ENCODE measurements around the gene ZNF468. TPM values are rescaled to one million over a fixed set of nuclear protein-coding genes. Genes with fewer than 3 reads are reported as not detected.
A peak's percentile ranks its signal among the peaks of the same experiment; 100 is the strongest.

Gene ZNF468
- total RNA-seq, 1 experiment from 2014 or later, result 34.7 TPM

DNA sequence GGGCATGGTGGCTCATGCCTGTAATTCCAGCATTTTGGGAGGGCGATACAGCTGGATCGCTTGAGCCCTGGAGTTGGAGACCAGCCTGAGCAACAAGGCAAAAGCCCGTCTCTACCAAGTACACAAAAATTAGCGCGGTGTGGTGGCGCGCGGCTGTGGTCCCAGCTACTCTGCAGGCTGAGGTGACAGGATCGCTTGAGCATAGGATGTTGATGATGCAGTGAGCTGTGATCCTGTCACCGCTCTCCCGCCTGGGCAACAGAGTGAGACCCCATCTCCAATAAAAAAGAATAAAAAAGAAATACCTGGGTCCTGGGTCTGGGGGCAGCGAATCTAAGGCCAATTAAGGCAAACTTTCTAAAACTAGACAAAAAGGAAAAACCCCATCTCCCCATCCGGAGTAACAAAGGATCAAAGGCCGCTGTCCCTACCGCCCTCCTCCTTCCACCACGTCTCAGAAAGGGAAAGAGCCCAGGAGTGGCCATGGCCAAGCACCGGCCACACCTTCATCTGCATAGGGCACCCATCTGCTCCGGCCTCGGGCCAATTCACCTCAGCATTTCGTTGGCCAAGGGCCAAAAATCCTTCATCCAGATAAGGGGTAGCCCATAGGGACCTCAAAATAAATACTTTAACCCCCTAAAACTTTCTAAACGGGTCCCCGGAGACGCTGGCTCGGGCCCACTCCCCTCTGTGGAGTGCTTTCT, 39.2 kb upstream of the ZNF468 start:
- no CpG with 5 or more reads among the region's 24 CpGs for WGBS (ENCODE audit: extremely low coverage, insufficient read length, low lambda C conversion rate)
- Histone ChIP-seq H2BK5ac (ENCODE audit: insufficient read length, low read length) (no peak overlapping the region), H3K4me1 (ENCODE audit: insufficient read depth, low read length) (peaks cover 2% of the 10 kb centered on the region; the same call in 1 of the 2 replicates), H4K20me1 (ENCODE audit: control insufficient read depth, insufficient read depth, insufficient read length) (no peaks in the 10 kb centered on the region), H3K18ac (ENCODE audit: insufficient read length, low read depth, low read length) (peak overlapping the region; percentile 10), H3K27ac (ENCODE audit: insufficient read length, low read depth, low read length) (no peak overlapping the region), H3K56ac (ENCODE audit: insufficient read length, low read depth, low read length) (no peak overlapping the region), H3K14ac (ENCODE audit: insufficient read depth, low read length) (no peak overlapping the region), H3K79me1 (ENCODE audit: insufficient read depth, low read depth, low read length, poor library complexity, severe bottlenecking) (peaks cover 3% of the 10 kb centered on the region), H2BK12ac (ENCODE audit: insufficient read length, low read depth, low read length) (no peak overlapping the region), H4K91ac (ENCODE audit: insufficient read length, low read depth, low read length) (no peak overlapping the region), H2AK5ac (ENCODE audit: insufficient read length, low read length) (no peak overlapping the region), H3T11ph (ENCODE audit: low read length) (no peak overlapping the region), H4K5ac (ENCODE audit: insufficient read length, low read depth, low read length) (no peak overlapping the region), H3K79me2 (ENCODE audit: insufficient read depth, low read length) (peaks cover 7% of the 10 kb centered on the region; the same call in 1 of the 2 replicates), H2AFZ (ENCODE audit: low read length) (no peak overlapping the region), H3K9me3 (ENCODE audit: control insufficient read depth, low read depth, low read length) (no peaks in the 10 kb centered on the region), H3K23me2 (ENCODE audit: insufficient read length, low read depth, low read length, poor library complexity, severe bottlenecking) (peaks cover 5% of the 10 kb centered on the region), H2BK15ac (ENCODE audit: low read depth, low read length) (no peak overlapping the region), H3K9ac (ENCODE audit: extremely low read depth, insufficient read length, low read length) (peak overlapping the region; percentile 84), H4K8ac (replicated peaks; ENCODE audit: insufficient read length, low read depth, low read length) (no peak overlapping the region), H3K4me2 (ENCODE audit: insufficient read depth, insufficient read length, low read length) (peak overlapping the region; percentile 53), H2BK120ac (ENCODE audit: low read depth, low read length, poor library complexity, severe bottlenecking) (no peak overlapping the region), H3K27me3 (ENCODE audit: insufficient read depth, low read length) (no peaks in the 10 kb centered on the region), H3K4ac (ENCODE audit: low read depth, low read length) (no peak overlapping the region), H3K23ac (ENCODE audit: insufficient read length, low read depth, low read length) (no peak overlapping the region), H2BK20ac (ENCODE audit: low read depth, low read length, poor library complexity, severe bottlenecking) (no peak overlapping the region)
- peaks cover 20 to 35% (median 34%) of the 10 kb centered on the region in 3 experiments for H3K36me3 Mint-ChIP-seq (ENCODE audit: insufficient read depth in 1 of 3, low read depth in 3 of 3)
- no peaks in the 10 kb centered on the region for H3K27me3 Mint-ChIP-seq (ENCODE audit: low read depth)
- peak; percentile 40 for DNase-seq
- peak overlapping the region; percentile 97 to 99 (median 98); a peak in 5 of 7 replicates for H3K27ac Mint-ChIP-seq
- no peaks in the 10 kb centered on the region for H3K9me3 Mint-ChIP-seq
- peaks cover 17 to 19% of the 10 kb centered on the region in 2 experiments for H3K4me1 Mint-ChIP-seq
- TF ChIP-seq, protein P1, sequence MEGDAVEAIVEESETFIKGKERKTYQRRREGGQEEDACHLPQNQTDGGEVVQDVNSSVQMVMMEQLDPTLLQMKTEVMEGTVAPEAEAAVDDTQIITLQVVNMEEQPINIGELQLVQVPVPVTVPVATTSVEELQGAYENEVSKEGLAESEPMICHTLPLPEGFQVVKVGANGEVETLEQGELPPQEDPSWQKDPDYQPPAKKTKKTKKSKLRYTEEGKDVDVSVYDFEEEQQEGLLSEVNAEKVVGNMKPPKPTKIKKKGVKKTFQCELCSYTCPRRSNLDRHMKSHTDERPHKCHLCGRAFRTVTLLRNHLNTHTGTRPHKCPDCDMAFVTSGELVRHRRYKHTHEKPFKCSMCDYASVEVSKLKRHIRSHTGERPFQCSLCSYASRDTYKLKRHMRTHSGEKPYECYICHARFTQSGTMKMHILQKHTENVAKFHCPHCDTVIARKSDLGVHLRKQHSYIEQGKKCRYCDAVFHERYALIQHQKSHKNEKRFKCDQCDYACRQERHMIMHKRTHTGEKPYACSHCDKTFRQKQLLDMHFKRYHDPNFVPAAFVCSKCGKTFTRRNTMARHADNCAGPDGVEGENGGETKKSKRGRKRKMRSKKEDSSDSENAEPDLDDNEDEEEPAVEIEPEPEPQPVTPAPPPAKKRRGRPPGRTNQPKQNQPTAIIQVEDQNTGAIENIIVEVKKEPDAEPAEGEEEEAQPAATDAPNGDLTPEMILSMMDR (conservative IDR thresholded peaks at IDR 0.05), result no peak
- peak overlapping the region; percentile 94 to 95 for H3K4me3 Mint-ChIP-seq
